LNCaP clone FGC (cell line): ENCODE measurements around the gene LINGO4.

Source experiments
- DNase-seq: peaks from one replicate; pipeline ENCODE4 v3.0.0-alpha.2; 2011; ENCODE audit warnings: low read depth
- H3K4me3 ChIP-seq: 2 replicates; pipeline ENCODE4 v1.5.1; 2011; ENCODE audit warnings: mild to moderate bottlenecking, low read depth, low read length, control low read depth
- TF ChIP-seq, protein P1 (sequence below): IDR thresholded peaks from 2 replicates; pipeline ENCODE4 v1.5.1; 2012; ENCODE audit warnings: mild to moderate bottlenecking; ENCODE audit not compliant: control insufficient read depth, insufficient read depth; ENCODE audit errors: extremely low read depth

LINGO4 gene

DNA sequence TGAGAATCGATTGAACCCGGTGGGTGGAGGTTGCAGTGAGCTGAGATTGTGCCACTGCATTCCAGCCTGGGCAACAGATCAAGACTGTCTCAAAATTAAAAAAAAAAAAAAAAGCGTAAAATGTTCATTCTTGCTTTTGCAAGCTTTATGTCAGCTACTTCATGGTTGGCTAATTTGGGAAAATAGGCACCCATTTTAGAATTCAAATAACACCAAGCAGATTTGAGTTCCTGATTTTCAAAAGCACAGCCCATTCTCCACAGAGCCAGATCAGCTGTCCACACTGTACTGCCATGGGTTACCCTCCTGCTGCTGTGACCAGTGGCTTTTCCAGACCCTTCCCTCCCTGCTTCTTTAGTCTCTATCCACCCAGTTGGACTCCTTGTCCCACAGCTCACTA is 43.9 kb upstream of the LINGO4 start:
- no peak for DNase-seq
- TF ChIP-seq, protein P1, sequence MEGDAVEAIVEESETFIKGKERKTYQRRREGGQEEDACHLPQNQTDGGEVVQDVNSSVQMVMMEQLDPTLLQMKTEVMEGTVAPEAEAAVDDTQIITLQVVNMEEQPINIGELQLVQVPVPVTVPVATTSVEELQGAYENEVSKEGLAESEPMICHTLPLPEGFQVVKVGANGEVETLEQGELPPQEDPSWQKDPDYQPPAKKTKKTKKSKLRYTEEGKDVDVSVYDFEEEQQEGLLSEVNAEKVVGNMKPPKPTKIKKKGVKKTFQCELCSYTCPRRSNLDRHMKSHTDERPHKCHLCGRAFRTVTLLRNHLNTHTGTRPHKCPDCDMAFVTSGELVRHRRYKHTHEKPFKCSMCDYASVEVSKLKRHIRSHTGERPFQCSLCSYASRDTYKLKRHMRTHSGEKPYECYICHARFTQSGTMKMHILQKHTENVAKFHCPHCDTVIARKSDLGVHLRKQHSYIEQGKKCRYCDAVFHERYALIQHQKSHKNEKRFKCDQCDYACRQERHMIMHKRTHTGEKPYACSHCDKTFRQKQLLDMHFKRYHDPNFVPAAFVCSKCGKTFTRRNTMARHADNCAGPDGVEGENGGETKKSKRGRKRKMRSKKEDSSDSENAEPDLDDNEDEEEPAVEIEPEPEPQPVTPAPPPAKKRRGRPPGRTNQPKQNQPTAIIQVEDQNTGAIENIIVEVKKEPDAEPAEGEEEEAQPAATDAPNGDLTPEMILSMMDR: no peak
- no peak overlapping the region for H3K4me3 ChIP-seq

DNA sequence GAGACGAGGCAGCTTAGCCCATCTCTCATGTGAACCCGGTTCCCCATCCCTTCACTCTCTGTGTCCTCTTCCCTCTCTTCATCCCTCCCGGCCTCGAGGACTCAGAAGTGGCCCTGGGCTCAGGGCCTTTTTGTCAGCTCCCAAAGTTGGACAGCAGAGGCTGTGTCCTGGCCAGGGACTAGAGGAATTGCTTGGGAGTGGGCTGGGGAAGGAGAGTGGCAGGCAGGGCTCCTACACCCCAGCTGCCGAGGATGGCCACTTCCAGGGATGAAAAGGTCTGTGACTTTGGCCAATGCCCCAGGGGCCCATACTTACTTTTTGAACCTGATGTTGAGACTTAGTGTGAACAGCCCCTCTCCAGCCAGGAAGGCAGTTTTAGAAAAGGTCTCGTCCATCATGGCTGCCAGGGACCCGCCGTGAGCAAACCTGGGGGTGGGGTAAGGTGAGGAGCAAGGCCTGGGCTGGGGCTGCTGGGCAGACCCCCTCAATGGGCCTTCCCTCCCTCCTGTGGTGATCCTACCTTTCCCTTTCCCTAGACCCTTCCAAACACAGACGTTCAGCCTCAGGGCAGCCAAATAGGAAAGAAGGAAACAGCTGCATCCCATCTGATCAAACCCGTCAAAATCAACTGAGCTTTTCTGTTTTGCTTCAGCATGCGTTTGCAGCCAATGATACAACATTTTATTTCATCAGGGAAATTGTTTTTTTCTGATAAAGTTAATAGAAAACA is 42.8 kb upstream of the LINGO4 start:
- TF ChIP-seq, protein P1: no peak
- DNase-seq: no peak
- no peak overlapping the region for H3K4me3 ChIP-seq

DNA sequence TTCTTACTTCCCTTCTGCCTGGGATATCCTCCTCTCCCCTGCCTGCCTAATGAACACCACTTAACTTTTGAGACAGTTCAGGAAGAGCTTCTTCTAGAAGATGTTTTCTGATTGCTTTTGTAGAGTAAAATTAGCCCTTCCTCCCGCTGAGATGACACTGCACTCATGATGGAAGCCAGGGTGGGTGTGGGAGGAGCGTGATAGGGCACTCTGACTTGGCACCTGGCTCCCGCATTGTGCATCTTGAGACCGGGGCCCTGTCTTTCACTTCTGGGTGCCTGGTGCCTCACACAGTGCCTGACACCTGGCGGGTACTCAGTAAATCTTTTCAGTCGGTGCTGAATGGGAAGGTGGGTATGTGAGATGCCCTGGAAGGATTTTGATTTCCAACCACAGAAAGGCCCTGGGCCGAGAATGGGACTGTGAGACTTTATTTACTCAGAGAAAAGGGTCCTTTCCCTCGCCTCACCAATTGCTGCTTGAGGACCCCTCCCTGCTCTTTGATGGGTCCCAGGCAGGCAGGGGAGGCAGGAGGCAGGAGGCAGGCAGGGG is 41.5 kb upstream of the LINGO4 start:
- TF ChIP-seq, protein P1: no peak
- no peak overlapping the region for H3K4me3 ChIP-seq
- DNase-seq: no peak

DNA sequence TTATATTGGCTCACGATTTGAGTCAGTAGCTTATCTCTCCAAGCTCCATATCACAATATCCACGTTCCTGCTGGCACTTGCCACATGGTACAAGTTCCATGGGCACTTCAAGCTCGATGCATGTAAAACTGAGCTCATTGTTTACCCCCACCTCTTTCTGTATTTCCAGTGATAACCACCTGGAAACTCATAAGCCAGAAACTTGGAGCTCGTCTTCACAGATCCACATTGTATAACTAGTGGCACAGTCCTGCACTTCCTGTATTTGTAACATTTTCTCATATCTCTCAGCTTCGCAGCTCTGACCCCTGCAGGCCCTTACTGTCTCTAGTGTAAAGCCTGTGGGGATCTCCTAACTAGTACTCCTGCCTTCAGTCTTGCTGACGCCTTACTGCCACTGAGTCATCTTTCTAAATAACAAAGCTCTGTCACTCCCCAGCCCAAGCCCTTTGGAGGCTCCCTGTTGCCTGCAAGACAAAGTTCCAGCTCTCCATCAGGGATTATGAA is 40.9 kb upstream of the LINGO4 start:
- H3K4me3 ChIP-seq: no peak overlapping the region
- DNase-seq: no peak
- TF ChIP-seq, protein P1: no peak

DNA sequence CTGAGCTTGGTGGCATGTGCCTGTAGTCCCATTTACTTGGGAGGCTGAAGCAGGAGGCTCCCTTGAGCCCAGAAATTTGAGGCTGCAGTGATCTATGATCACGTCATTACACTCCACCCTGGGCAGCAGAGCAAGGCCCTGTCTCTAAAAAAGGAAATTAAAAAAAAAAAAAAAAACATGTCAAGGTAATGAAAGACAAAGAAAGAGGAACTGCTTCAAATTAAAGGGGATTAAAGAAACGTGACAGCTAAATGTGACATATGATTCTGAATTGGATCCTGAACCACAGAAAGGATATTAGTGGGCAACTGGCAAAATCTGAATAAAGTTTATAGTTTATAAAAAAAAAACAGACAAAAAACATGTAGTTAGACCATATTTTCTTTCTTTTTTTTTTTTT is 38.2 kb upstream of the LINGO4 start:
- TF ChIP-seq, protein P1: no peak
- no peak overlapping the region for H3K4me3 ChIP-seq
- DNase-seq: no peak

DNA sequence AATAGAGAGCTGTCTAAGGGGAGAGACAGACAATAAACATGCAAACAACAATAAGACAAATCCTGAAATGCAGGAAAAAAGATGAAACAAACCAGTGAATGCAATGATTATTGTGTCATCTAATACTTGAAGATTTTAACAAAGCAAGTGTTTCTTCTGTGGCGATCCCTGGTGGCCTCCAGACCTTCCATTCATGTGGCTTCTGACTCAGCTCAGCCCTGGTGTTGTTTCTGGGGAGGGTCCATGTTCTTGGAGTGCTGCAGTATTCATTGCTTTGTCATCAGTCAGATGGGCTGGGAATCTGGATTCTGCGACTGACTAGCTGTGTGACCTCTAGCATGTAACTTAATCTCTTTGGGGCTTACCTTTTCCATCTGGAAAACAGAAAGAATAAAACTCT is 35.9 kb upstream of the LINGO4 start:
- no peak overlapping the region for H3K4me3 ChIP-seq
- TF ChIP-seq, protein P1: no peak
- no peak for DNase-seq
